Neural progenitor cell (in vitro differentiated cells): ENCODE data around the gene BCAS3.

Experiments
- CTCF ChIP-seq: fragments of 200-600 bp; sonication (generic); IDR thresholded peaks from 2 replicates; pipeline ENCODE4 v1.5.1; 2017; ENCODE audit warnings: antibody characterized with exemption, mild to moderate bottlenecking
- EZH2 ChIP-seq: fragments of 200-600 bp; sonication (generic); IDR thresholded peaks from 2 replicates; pipeline ENCODE4 v1.6.1; 2017; ENCODE audit warnings: antibody characterized with exemption, mild to moderate bottlenecking, moderate library complexity
- EZH2phosphoT487 ChIP-seq: fragments of 200-600 bp; sonication (generic); IDR thresholded peaks from 2 replicates; pipeline ENCODE4 v1.6.1; 2017; ENCODE audit warnings: antibody characterized with exemption

GRCh38 chr17:61208301-61209105, 530.9 kb downstream of the BCAS3 start:
- TF ChIP-seq CTCF (no peak), EZH2 (no peak), EZH2phosphoT487 (no peak)
